Upper lobe of left lung (tissue), 6 donors: ENCODE data around the gene LYPD6B. TPM values are rescaled to one million over a fixed set of nuclear protein-coding genes. Genes with fewer than 3 reads are reported as not detected.

ENCODE experiments used
- ATAC-seq, 2 donors: fragments of 200-7000 bp; cut with Tn5 transposase; one replicate each; pipeline ENCODE4 v1.9.1; 2022; ENCODE audit warnings: mild to moderate bottlenecking in 2 of 2, moderate library complexity in 2 of 2; ENCODE audit not compliant: low FRiP score in 2 of 2
- DNase-seq, 2 donors: peaks; one replicate each; pipeline ENCODE4 v3.0.0-alpha.2; 2019 to 2020
- H3K27ac ChIP-seq, 4 donors: fragments of 200-600 bp; sonication (generic); one replicate each; pipeline ENCODE4 v1.5.1; 2016 to 2019
- H3K27me3 ChIP-seq, 4 donors: fragments of 200-600 bp; sonication (generic); one replicate each; pipeline ENCODE4 v1.5.1; 2017 to 2019
- H3K36me3 ChIP-seq, 4 donors: fragments of 200-600 bp; sonication (generic); one replicate each; pipeline ENCODE4 v1.5.1; 2016 to 2019
- H3K4me1 ChIP-seq, 4 donors: fragments of 200-600 bp; sonication (generic); one replicate each; pipeline ENCODE4 v1.5.1; 2018 to 2019
- H3K4me3 ChIP-seq, 4 donors: fragments of 200-600 bp; sonication (generic); one replicate each; pipeline ENCODE4 v1.5.1; 2017 to 2019; ENCODE audit warnings: mild to moderate bottlenecking in 2 of 4, moderate library complexity in 1 of 4
- H3K9me3 ChIP-seq, 4 donors: fragments of 200-600 bp; sonication (generic); one replicate each; pipeline ENCODE4 v1.5.1; 2018 to 2019
- EP300 ChIP-seq, 4 donors: sonication (generic); formaldehyde crosslinking; IDR thresholded peaks; one replicate each; pipeline ENCODE4 v1.5.1; 2017; ENCODE audit warnings: antibody characterized with exemption in 4 of 4, control low read depth in 2 of 4
- POLR2A ChIP-seq, 4 donors: fragments of 450-650 bp; IDR thresholded peaks; one replicate each; pipeline ENCODE4 v1.5.1; 2016 to 2017; ENCODE audit warnings: antibody characterized with exemption in 4 of 4, mild to moderate bottlenecking in 2 of 4
- POLR2AphosphoS5 ChIP-seq, 2 donors: sonication (generic); formaldehyde crosslinking; IDR thresholded peaks; one replicate each; pipeline ENCODE4 v1.5.1; 2017; ENCODE audit warnings: antibody characterized with exemption in 2 of 2
- WGBS, 2 donors: methylation state at CpG; one replicate each; pipeline ENCODE4 v1.1.5; 2017 to 2018; 5-methylcytosine and 5-hydroxymethylcytosine counted together
- total RNA-seq, 6 donors: library from RNA; depleted of rRNA in 4 of 6; stranded (reverse); fragments of >200 nt in 4 of 6; gene quantifications; one replicate each; pipeline versions ENCODE4 v1.1.0 to v1.2.1, GENCODE V29; 2016 to 2021
- TF ChIP-seq, protein P1 (sequence below), 6 experiments: fragments of 450-650 bp in 4 of 6; fragments of 200-600 bp in 2 of 6; sonication (generic) in 2 of 6; IDR thresholded peaks; one replicate each; pipeline ENCODE4 v1.5.1; 2016 to 2019; ENCODE audit warnings: antibody characterized with exemption in 6 of 6
- donor health status: DM: no; HTN: no; CAD: no; lungs with moderate emphysema.
- donor health status: DM: no; HTN: yes; CAD: no; lungs with severe emphysema.

LYPD6B gene, protein sequence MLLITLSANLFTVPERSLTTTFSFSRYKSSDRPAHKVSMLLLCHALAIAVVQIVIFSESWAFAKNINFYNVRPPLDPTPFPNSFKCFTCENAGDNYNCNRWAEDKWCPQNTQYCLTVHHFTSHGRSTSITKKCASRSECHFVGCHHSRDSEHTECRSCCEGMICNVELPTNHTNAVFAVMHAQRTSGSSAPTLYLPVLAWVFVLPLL
- total RNA-seq: 1 to 10 TPM in 2 of 6 donors, under 1 TPM in 2, not detected in 2; 0.43 to 6.7 (median 1.1) TPM

DNA sequence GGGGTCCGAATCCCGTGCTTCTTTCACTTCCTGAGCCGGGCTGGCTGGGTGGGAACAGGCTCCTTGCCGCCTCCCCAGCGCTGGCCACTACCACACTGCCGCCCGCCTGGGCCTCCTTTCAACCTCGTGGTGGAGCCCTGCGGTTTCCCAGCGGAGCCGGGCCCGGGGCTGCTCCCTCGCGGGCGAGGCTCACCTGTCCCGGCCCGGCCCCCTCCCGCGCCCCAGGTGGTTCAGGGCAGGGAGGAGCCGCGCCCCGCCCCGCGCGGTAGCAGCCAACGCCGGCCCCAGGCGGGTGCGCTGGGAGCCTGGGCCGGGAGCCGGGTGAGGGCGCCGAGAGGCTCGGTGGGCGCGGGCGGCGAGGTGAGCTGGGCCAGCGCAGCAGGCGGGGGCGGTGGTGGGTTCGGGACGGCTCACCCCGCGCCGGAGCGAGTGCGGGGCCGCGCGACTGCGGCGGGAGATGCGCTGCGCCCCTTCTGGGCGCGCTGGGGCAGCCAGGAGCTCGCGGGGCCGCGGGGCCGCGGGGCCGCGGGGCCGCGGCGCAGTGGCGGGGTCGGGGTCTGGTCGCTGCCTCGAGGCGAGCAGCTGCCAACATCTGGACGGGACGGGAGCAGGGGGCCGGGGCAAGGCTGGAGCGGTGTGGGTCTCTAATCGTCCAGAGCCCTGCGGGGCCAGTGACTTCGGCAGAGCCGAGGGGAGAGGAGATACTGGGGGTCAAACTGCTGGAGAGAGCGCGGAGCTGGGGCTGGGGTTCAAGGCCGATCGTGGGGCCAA is at the start of gene LYPD6B:
Gene LYPD6B (plus strand): TSS at position 258 of the 771 bp plus-strand sequence. CDS start 92,250 bp downstream, outside the sequence.
- H3K4me3 ChIP-seq: peak within 1 kb of the TSS in 3 of 4 donors; percentile 32 to 51 (median 49)
- DNase-seq (peak; percentile 66 to 89), ATAC-seq (peak; percentile 48 to 52)
- H3K36me3 ChIP-seq: no peaks in the 10 kb centered on the region
- peaks cover 0 to 9% (median 4%) of the 10 kb centered on the region in 4 donors for H3K27me3 ChIP-seq
- no peaks in the 10 kb centered on the region for H3K9me3 ChIP-seq
- WGBS, 2 donors: 2 to 3% methylated on average over 32 to 41 of the region's 85 CpGs
- no peak within 1 kb of the TSS for H3K27ac ChIP-seq
- peaks cover 0 to 12% (median 5%) of the 10 kb centered on the region in 4 donors for H3K4me1 ChIP-seq
- no peak for TF ChIP-seq POLR2A (IDR thresholded peaks at IDR 0.05)
- TF ChIP-seq, protein P1, sequence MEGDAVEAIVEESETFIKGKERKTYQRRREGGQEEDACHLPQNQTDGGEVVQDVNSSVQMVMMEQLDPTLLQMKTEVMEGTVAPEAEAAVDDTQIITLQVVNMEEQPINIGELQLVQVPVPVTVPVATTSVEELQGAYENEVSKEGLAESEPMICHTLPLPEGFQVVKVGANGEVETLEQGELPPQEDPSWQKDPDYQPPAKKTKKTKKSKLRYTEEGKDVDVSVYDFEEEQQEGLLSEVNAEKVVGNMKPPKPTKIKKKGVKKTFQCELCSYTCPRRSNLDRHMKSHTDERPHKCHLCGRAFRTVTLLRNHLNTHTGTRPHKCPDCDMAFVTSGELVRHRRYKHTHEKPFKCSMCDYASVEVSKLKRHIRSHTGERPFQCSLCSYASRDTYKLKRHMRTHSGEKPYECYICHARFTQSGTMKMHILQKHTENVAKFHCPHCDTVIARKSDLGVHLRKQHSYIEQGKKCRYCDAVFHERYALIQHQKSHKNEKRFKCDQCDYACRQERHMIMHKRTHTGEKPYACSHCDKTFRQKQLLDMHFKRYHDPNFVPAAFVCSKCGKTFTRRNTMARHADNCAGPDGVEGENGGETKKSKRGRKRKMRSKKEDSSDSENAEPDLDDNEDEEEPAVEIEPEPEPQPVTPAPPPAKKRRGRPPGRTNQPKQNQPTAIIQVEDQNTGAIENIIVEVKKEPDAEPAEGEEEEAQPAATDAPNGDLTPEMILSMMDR (IDR thresholded peaks at IDR 0.05): peak in 1 of 6 experiments; percentile 22

DNA sequence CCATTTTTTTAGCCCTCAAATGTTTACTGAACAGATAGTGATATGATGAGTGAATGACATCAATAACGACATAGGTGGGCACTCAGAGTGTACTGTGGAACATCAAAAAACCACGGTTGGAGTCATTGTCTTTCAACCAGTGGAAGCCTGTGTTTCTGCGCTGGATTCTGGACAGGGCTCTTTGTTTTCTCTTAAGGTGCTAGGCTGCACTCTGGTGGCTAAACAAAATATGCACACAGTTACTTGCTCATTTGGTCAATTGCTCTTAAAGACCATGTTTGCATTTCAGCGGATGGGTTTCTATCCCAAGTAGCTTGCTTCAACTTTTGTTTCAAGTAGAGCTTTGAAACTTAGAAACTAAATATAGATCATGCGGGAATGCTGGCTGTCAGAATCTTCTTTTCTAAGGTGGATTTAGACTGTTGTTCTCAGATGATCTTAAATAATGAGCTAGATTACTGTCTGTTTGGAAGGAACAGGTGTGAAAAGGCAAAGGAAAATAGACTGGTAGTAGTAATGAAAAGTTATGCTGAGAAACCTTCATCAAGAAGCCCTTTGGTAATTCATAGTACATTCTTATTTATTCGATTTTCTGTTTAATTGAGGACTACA is 48.5 kb upstream of the LYPD6B start:
- Histone ChIP-seq H3K36me3 (no peaks in the 10 kb centered on the region), H3K4me1 (no peaks in the 10 kb centered on the region), H3K4me3 (no peak overlapping the region), H3K27me3 (no peaks in the 10 kb centered on the region), H3K9me3 (no peaks in the 10 kb centered on the region), H3K27ac (no peak overlapping the region)
- DNase-seq (peak in 1 of 2 donors; percentile 61), ATAC-seq (peak; percentile 83 to 90)
- TF ChIP-seq EP300 (IDR thresholded peaks at IDR 0.05) (no peak), POLR2AphosphoS5 (IDR thresholded peaks at IDR 0.05) (no peak), POLR2A (IDR thresholded peaks at IDR 0.05) (no peak)
- TF ChIP-seq, protein P1 (IDR thresholded peaks at IDR 0.05): peak in 4 of 6 experiments; percentile 55 to 76 (median 74)
- 29 to 30% methylated on average over 6 of the region's 6 CpGs for WGBS, 2 donors

DNA sequence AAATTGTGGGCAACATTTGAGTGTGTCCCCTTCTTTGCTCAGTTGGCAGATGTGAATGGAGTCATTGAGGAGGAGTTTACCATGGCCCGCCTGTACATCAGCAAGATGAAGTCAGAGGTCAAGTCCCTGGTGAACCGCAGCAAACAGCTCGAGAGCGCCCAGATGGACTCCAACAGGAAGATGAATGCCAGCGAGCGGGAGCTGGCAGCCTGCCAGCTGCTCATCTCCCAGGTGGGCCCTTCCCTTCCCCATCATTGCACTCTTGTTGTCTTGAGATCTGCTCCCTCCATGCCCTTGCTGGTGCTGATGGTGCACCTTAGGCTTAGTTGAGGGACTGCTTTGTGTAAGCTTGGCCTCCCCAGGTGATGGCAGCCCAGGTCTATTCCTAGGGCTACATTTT is 47.5 kb upstream of the LYPD6B start:
- Histone ChIP-seq H3K36me3 (no peaks in the 10 kb centered on the region), H3K27ac (no peak overlapping the region), H3K4me3 (no peak overlapping the region), H3K27me3 (no peaks in the 10 kb centered on the region), H3K4me1 (no peaks in the 10 kb centered on the region), H3K9me3 (no peaks in the 10 kb centered on the region)
- no peak for TF ChIP-seq EP300 (IDR thresholded peaks at IDR 0.05)
- TF ChIP-seq POLR2AphosphoS5 (IDR thresholded peaks at IDR 0.05): no peak
- TF ChIP-seq POLR2A (IDR thresholded peaks at IDR 0.05): no peak
- TF ChIP-seq, protein P1 (IDR thresholded peaks at IDR 0.05): no peak
- ATAC-seq (no peak), DNase-seq (peak in 1 of 2 donors; percentile 34)
- WGBS, 2 donors: 80 to 85% methylated on average over 6 of the region's 6 CpGs

DNA sequence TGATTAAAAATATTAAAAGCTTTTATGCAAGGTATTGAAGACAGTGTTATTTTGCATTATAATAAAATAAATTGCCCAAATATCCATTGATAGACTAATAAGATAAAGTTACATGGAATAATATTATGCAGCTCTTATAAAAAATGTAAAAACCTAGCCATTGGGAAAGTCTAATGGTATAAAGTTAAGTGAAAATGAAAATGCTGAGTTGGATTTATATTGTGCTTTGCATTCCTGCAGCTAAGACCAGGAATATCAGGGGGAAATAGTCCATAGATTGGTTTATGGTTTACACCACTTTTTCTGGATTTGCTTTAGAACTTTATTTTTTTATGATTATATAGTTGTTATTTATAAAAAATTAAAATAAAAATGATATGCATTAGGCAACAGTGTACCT is 46.1 kb upstream of the LYPD6B start:
- DNase-seq (no peak), ATAC-seq (no peak)
- no peaks in the 10 kb centered on the region for H3K27me3 ChIP-seq
- H3K36me3 ChIP-seq: no peaks in the 10 kb centered on the region
- H3K4me1 ChIP-seq: no peaks in the 10 kb centered on the region
- no peak for TF ChIP-seq POLR2AphosphoS5 (IDR thresholded peaks at IDR 0.05)
- TF ChIP-seq POLR2A (IDR thresholded peaks at IDR 0.05): no peak
- TF ChIP-seq, protein P1 (IDR thresholded peaks at IDR 0.05): no peak
- no peak for TF ChIP-seq EP300 (IDR thresholded peaks at IDR 0.05)
- H3K4me3 ChIP-seq: no peak overlapping the region
- H3K9me3 ChIP-seq: no peaks in the 10 kb centered on the region
- no peak overlapping the region for H3K27ac ChIP-seq
